Endothelial cell of umbilical vein (primary cell): ENCODE data around the gene SLC9C2. TPM values are rescaled to one million over a fixed set of nuclear protein-coding genes. Genes with fewer than 3 reads are reported as not detected.
A peak's percentile ranks its signal among the peaks of the same experiment; 100 is the strongest.

Experiments
- BruUV-seq: library from RNA; stranded (reverse); fragments of 400-500 nt; replicated peaks from 2 replicates; lab custom pipeline; 2021; lab: Mats Ljungman, UMichigan
- CTCF ChIA-PET: fragments of 300-600, 350-600 bp; sonication (Branson Sonifier 250); formaldehyde crosslinking; loops from one replicate; lab custom pipeline; 2021; ENCODE audit warnings: antibody characterized with exemption, inconsistent platforms; lab: Charles Lee
- POLR2A ChIA-PET: fragments of 300-600, 350-600 bp; sonication (Branson Sonifier 250); formaldehyde crosslinking; loops from one replicate; lab custom pipeline; 2021; ENCODE audit warnings: antibody characterized with exemption, inconsistent platforms; lab: Charles Lee
- DNase-seq: peaks from one replicate; pipeline ENCODE4 v3.0.0-alpha.2; 2011; ENCODE audit warnings: low read depth, low spot score
- FAIRE-seq: peaks from 2 replicates; lab custom pipeline; 2011; peaks lifted over from hg19 to GRCh38; lab: Jason Lieb, UNC
- H2AFZ ChIP-seq: 2 replicates; pipeline ENCODE4 v1.6.0; 2012; ENCODE audit warnings: low read depth, low read length, control low read depth, inconsistent platforms
- H3K27ac ChIP-seq: 2 replicates; pipeline ENCODE4 v1.5.1; 2011; ENCODE audit warnings: low read depth, mild to moderate bottlenecking, control low read depth, low read length, moderate library complexity; ENCODE audit not compliant: insufficient read depth
- H3K27me3 ChIP-seq, 2 experiments: 2 replicates each; pipeline versions ENCODE4 v1.6.0 to v1.6.1; 2011; ENCODE audit warnings: low read length in 2 of 2, mixed read lengths in 1 of 2; ENCODE audit not compliant: control insufficient read depth in 2 of 2, insufficient read depth in 2 of 2
- H3K36me3 ChIP-seq, 2 experiments: 2 replicates in 1 of 2; 3 replicates in 1 of 2; pipeline ENCODE4 v1.5.1; 2011; ENCODE audit warnings: low read length in 2 of 2, mild to moderate bottlenecking in 1 of 2, moderate library complexity in 1 of 2; ENCODE audit not compliant: control insufficient read depth in 2 of 2, insufficient read depth in 2 of 2; ENCODE audit errors: extremely low read depth in 1 of 2
- H3K4me1 ChIP-seq: 3 replicates; pipeline ENCODE4 v1.5.1; 2011; ENCODE audit warnings: mild to moderate bottlenecking, low read length; ENCODE audit not compliant: control insufficient read depth, insufficient read depth; ENCODE audit errors: extremely low read depth
- H3K4me2 ChIP-seq: 2 replicates; pipeline ENCODE4 v1.6.1; 2011; ENCODE audit warnings: low read length, control low read depth, mixed read lengths; ENCODE audit not compliant: insufficient read depth
- H3K4me3 ChIP-seq, 3 experiments: fragments of 200-600 bp in 1 of 3; sonication (generic), shearing (Covaris generic) in 1 of 3; replicated peaks in 1 of 3; 2 replicates each; pipeline ENCODE4 v1.5.1; 2011 to 2016; ENCODE audit warnings: control low read depth in 3 of 3, low read length in 3 of 3, mild to moderate bottlenecking in 2 of 3, inconsistent platforms in 1 of 3, low read depth in 1 of 3, moderate library complexity in 1 of 3; ENCODE audit not compliant: insufficient read depth in 1 of 3
- H3K79me2 ChIP-seq: 2 replicates; pipeline ENCODE4 v1.6.0; 2012; ENCODE audit warnings: low read length, inconsistent platforms; ENCODE audit not compliant: control insufficient read depth, insufficient read depth
- H3K9ac ChIP-seq: replicated peaks from 2 replicates; pipeline ENCODE3; 2011; ENCODE audit warnings: low read length, control low read depth; ENCODE audit not compliant: insufficient read depth; ENCODE audit errors: extremely low read depth
- H3K9me1 ChIP-seq: replicated peaks from 3 replicates; pipeline ENCODE4 v1.6.0; 2011; ENCODE audit warnings: mild to moderate bottlenecking, low read length; ENCODE audit not compliant: control insufficient read depth, insufficient read depth; ENCODE audit errors: extremely low read depth
- H3K9me3 ChIP-seq: replicated peaks from 2 replicates; pipeline ENCODE4 v1.5.1; 2012; ENCODE audit warnings: low read length, inconsistent platforms; ENCODE audit not compliant: control insufficient read depth, insufficient read depth
- H4K20me1 ChIP-seq: replicated peaks from 2 replicates; pipeline ENCODE3; 2011; ENCODE audit warnings: mild to moderate bottlenecking, low read length; ENCODE audit not compliant: control insufficient read depth, insufficient read depth; ENCODE audit errors: extremely low read depth
- EZH2 ChIP-seq: IDR thresholded peaks from 2 replicates; pipeline ENCODE4 v1.6.1; 2012; ENCODE audit warnings: borderline replicate concordance, low read depth, mild to moderate bottlenecking, moderate library complexity, low read length, inconsistent platforms; ENCODE audit not compliant: severe bottlenecking
- FOS ChIP-seq: IDR thresholded peaks from 2 replicates; pipeline ENCODE4 v1.6.1; 2011; ENCODE audit warnings: mild to moderate bottlenecking, low read length, moderate library complexity, borderline replicate concordance; ENCODE audit not compliant: insufficient read depth
- GATA2 ChIP-seq: IDR thresholded peaks from 2 replicates; pipeline ENCODE4 v1.7.0; 2011; ENCODE audit warnings: low read depth, mild to moderate bottlenecking, moderate library complexity, mixed read lengths, low read length; ENCODE audit not compliant: insufficient read length, insufficient read depth
- JUN ChIP-seq: IDR thresholded peaks from 2 replicates; pipeline ENCODE4 v1.6.1; 2011; ENCODE audit warnings: borderline replicate concordance, low read depth; ENCODE audit not compliant: insufficient read length, insufficient read depth
- MYC ChIP-seq: IDR thresholded peaks from one replicate; pipeline ENCODE4 v1.6.1; 2011; ENCODE audit warnings: mild to moderate bottlenecking, low read depth, low read length
- POLR2A ChIP-seq: IDR thresholded peaks from 2 replicates; pipeline ENCODE4 v1.6.1; 2012; ENCODE audit warnings: low read depth, mild to moderate bottlenecking, control low read depth, low read length
- POLR2AphosphoS5 ChIP-seq: IDR thresholded peaks from 2 replicates; pipeline ENCODE4 v1.6.1; 2012; ENCODE audit warnings: low read depth, mild to moderate bottlenecking, control low read depth, low read length, moderate library complexity; ENCODE audit not compliant: insufficient read depth
- dilution Hi-C: fragments of 300-500 bp; cut with MboI; formaldehyde crosslinking; loops from one replicate; pipeline ENCODE4 v1.15.0; 2019; ENCODE audit warnings: low sequenced_read_pairs; ENCODE audit not compliant: extremely low pct_ligation_motif_present
- intact Hi-C: fragments of 100-400 bp; cut with micrococcal nuclease; formaldehyde crosslinking; loops from one replicate; pipeline ENCODE4 v1.10.0; 2022
- polyA plus RNA-seq, 4 experiments: library from polyadenylated mRNA; depleted of rRNA in 3 of 4; stranded (reverse) in 3 of 4; unstranded in 1 of 4; fragments of >200 nt; gene quantifications; 2 replicates each; pipeline versions ENCODE4 v1.2.1 to v1.2.3, GENCODE V29; 2011 to 2012; ENCODE audit warnings: missing spikeins in 1 of 4
- total RNA-seq: library from RNA; stranded (reverse); gene quantifications from 2 replicates; pipeline ENCODE4 v1.2.3, GENCODE V29; 2021
- TF ChIP-seq, protein P1 (sequence below): IDR thresholded peaks from 2 replicates; pipeline ENCODE4 v1.6.1; 2011; ENCODE audit not compliant: insufficient read depth, insufficient read length
- TF ChIP-seq, protein P2 (sequence below), 2 donors: IDR thresholded peaks; 1 replicate in 1 of 2; 2 replicates in 1 of 2; pipeline ENCODE4 v1.5.1; 2011; ENCODE audit warnings: low read length in 2 of 2, mild to moderate bottlenecking in 2 of 2, moderate library complexity in 2 of 2, control low read depth in 1 of 2, inconsistent platforms in 1 of 2, low read depth in 1 of 2; ENCODE audit not compliant: insufficient read depth in 1 of 2; ENCODE audit errors: extremely low read depth in 1 of 2

The SLC9C2 gene
- total and polyA plus RNA-seq, 2 donors (not counting 3 experiments of a cell fraction or from before 2014, with no cell fraction given), result 0.15 TPM; not detected in 1

DNA sequence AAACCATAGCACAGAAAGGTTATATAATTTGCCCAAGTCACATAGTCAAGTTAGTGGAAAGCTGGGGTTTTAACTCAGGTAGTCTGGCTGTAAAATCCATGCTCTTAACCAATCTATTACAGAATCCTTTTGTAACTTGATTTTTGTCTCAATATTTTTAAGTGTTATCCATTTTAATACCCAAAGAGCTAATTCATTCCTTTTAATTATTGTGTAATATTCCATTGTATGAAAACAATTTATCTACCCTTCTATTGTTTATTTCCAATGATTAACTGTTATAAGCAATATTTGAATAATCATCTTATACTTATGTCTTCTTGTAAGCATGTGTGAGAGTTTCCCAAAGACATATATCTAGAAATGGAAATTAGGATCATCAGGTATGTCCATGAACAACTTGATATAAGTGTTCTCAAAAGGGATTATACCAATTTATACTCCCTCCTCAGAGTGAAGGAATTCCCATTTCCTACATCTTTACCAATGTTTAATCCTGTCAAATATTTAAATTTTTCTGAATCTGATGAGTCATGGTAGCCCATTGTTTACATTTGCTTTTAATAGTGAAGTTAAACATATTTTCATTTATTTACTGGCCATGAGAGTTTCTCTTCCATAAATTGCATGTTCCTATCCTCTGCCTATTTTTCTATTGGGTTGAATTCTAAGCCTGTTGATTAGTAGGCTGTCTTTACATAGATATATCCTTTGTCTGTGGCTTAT, 46.2 kb upstream of the SLC9C2 start:
- Histone ChIP-seq H3K79me2 (no peaks in the 10 kb centered on the region), H4K20me1 (no peaks in the 10 kb centered on the region), H3K9ac (no peak overlapping the region), H3K4me2 (no peak overlapping the region), H3K27ac (no peak overlapping the region), H2AFZ (no peak overlapping the region), H3K9me3 (no peaks in the 10 kb centered on the region), H3K9me1 (no peaks in the 10 kb centered on the region), H3K36me3 (no peaks in the 10 kb centered on the region), H3K4me3 (no peak overlapping the region), H3K4me1 (no peaks in the 10 kb centered on the region), H3K27me3 (no peaks in the 10 kb centered on the region)
- intact Hi-C loops, result no loop called here
- ChIA-PET POLR2A (no interaction called here), CTCF (interaction anchor here (0.6 to 1.6 kb wide), 3 partner anchors 21 to 36 kb away, joined by 3 read pairs; partner anchors contain the start of gene ANKRD45)
- BruUV-seq, result no TSS peak
- FAIRE-seq (no peak), DNase-seq (no peak)
- dilution Hi-C loops, result no loop called here
- TF ChIP-seq FOS (peak; percentile 28), EZH2 (no peak)

DNA sequence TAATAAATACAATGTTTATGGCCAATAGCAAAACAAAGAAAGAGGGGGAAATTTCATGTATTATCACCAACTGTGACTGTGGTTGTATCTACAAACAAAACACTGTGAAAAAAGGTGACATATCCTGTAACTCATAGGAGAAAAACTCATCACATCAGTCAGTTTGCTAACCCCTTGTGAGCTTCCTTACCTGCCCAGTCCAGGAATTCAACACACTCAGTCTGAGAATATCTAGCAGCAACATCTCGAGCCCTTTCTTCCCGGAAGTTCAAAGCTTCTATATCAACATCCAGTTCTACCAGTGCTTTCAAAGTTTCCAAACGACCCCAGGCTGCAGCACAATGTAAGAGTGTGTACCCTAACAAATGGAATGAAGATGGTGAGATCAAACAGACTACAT, 43.8 kb upstream of the SLC9C2 start:
- DNase-seq (no peak), FAIRE-seq (no peak)
- Histone ChIP-seq H3K79me2 (no peaks in the 10 kb centered on the region), H4K20me1 (no peaks in the 10 kb centered on the region), H3K9me1 (no peaks in the 10 kb centered on the region), H3K27me3 (no peaks in the 10 kb centered on the region), H3K9me3 (no peaks in the 10 kb centered on the region), H3K4me2 (no peak overlapping the region), H3K27ac (no peak overlapping the region), H3K4me1 (no peaks in the 10 kb centered on the region), H3K36me3 (no peaks in the 10 kb centered on the region), H2AFZ (no peak overlapping the region), H3K4me3 (no peak overlapping the region), H3K9ac (no peak overlapping the region)
- ChIA-PET POLR2A (no interaction called here), CTCF (interaction anchor here (1.1 to 1.3 kb wide), 2 partner anchors 11 to 28 kb away, joined by 4 read pairs; partner anchors contain the start of gene TEX50)
- TF ChIP-seq JUN (no peak), POLR2A (no peak), GATA2 (no peak), MYC (no peak), FOS (no peak), POLR2AphosphoS5 (no peak), EZH2 (no peak)
- TF ChIP-seq, protein P1, sequence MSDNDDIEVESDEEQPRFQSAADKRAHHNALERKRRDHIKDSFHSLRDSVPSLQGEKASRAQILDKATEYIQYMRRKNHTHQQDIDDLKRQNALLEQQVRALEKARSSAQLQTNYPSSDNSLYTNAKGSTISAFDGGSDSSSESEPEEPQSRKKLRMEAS, result no peak
- TF ChIP-seq, protein P2, sequence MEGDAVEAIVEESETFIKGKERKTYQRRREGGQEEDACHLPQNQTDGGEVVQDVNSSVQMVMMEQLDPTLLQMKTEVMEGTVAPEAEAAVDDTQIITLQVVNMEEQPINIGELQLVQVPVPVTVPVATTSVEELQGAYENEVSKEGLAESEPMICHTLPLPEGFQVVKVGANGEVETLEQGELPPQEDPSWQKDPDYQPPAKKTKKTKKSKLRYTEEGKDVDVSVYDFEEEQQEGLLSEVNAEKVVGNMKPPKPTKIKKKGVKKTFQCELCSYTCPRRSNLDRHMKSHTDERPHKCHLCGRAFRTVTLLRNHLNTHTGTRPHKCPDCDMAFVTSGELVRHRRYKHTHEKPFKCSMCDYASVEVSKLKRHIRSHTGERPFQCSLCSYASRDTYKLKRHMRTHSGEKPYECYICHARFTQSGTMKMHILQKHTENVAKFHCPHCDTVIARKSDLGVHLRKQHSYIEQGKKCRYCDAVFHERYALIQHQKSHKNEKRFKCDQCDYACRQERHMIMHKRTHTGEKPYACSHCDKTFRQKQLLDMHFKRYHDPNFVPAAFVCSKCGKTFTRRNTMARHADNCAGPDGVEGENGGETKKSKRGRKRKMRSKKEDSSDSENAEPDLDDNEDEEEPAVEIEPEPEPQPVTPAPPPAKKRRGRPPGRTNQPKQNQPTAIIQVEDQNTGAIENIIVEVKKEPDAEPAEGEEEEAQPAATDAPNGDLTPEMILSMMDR (IDR thresholded peaks at IDR 0.05; ENCODE audit: extremely low read depth in 1 of 2, insufficient read depth in 1 of 2, low read depth in 1 of 2, low read length in 2 of 2), result no peak
- dilution Hi-C loops, result no loop called here
- BruUV-seq, result no TSS peak
- intact Hi-C loops, result no loop called here
